BJ (cell line): ENCODE measurements around the gene OTOA. TPM values are rescaled to one million over a fixed set of nuclear protein-coding genes. Genes with fewer than 3 reads are reported as not detected.
"Not testable (repeated sequence)": the region's sequence is repeated elsewhere in the genome, so short reads cannot be mapped to it uniquely, and the experiment has no call there.

Experiments
- CTCF ChIA-PET: fragments of 350-600 bp; formaldehyde crosslinking; extraction: SDS; loops from one replicate; lab custom pipeline; 2021; ENCODE audit warnings: antibody characterized with exemption, inconsistent platforms; lab: Yijun Ruan, JAX
- POLR2A ChIA-PET: fragments of 300-600 bp; sonication (Branson Sonifier 250); formaldehyde crosslinking; extraction: SDS; loops from one replicate; lab custom pipeline; 2021; ENCODE audit warnings: antibody characterized with exemption; lab: Charles Lee
- DNase-seq: peaks from one replicate; pipeline ENCODE4 v3.0.0-alpha.2; 2011; ENCODE audit warnings: low read depth
- H3K27me3 ChIP-seq: 2 replicates; pipeline ENCODE4 v1.6.0; 2011; ENCODE audit warnings: low read length; ENCODE audit not compliant: control insufficient read depth, insufficient read depth
- H3K36me3 ChIP-seq: 2 replicates; pipeline ENCODE4 v1.5.1; 2011; ENCODE audit warnings: low read length; ENCODE audit not compliant: control insufficient read depth, insufficient read depth
- H3K4me3 ChIP-seq: 2 replicates; pipeline ENCODE4 v1.5.1; 2011; ENCODE audit warnings: low read depth, mild to moderate bottlenecking, control low read depth, low read length
- polyA plus RNA-seq: library from polyadenylated mRNA; depleted of rRNA; stranded (reverse); fragments of >200 nt; gene quantifications from 2 replicates; pipeline ENCODE4 v1.2.3, GENCODE V29; 2011
- TF ChIP-seq, protein P1 (sequence below): IDR thresholded peaks from 2 replicates; pipeline ENCODE4 v1.5.1; 2011; ENCODE audit warnings: low read depth, mild to moderate bottlenecking, control low read depth, inconsistent platforms, low read length, moderate library complexity; ENCODE audit not compliant: insufficient read depth

Gene OTOA
- polyA plus RNA-seq, 1 experiment, result 0.04 TPM

DNA sequence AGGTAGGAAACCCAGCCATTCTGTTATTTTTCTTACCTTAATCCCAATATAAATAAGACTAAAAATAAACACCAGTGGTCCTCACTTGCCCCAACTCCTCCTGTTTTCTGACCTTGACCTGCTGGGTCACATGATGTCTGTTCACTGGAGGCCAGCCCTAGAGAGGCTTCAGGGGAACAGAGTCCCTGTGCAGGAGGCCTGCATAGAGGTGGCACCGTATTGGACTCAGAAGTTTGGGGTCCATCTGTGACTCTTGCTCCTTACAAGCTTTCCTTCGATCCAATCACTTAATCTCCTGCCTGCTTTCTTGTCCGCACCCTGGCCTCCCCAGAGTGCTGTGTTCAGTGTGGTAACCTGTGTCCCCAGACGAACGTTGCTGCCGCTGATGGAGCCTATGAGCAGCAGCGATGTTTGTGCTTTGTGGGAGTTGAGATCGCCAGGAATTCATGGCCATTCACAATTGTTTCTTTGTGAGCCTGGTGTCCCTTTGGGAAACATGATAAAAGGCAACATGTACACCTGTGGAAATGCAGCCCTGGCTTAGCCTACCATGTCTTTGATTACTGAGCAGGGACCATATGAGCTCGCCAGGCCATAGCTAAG lies 16.1 kb upstream of the OTOA start:
- CTCF ChIA-PET, result interaction anchor here (1.3 to 1.9 kb wide), 3 partner anchors 10 to 64 kb away, joined by 3 to 13 read pairs (median 8); no protein-coding TSS in a partner anchor

DNA sequence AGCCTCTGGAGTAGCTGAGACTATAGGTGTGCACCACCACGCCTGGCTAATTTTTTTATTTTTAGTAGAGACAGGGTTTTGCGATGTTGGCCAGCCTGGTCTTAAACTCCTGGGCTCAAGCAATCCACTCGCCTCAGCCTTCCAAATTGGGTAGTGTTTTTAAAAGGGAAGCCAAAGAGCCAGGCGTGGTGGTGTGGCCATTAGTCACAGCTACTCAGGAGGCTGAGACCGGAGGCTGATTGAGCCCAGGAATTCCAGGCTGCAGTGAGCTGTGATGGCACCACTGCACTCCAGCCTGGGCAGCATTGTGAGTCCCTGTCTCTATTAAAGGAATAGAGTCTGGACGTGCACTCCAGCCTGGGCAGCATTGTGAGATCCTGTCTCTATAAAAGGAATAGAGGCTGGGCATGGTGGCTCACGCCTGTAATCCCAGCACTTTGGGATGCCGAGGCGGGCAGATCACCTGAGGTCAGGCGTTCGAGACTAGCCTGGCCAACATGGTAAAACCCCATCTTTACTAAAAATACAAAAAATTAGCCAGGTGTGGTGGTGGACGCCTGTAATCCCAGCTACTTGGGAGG lies 13.9 kb upstream of the OTOA start:
- H3K27me3 ChIP-seq, POLR2A ChIA-PET, CTCF ChIA-PET, H3K36me3 ChIP-seq, H3K4me3 ChIP-seq, DNase-seq: not testable (repeated sequence)

More for the DNA sequence above, 16.1 kb upstream of the OTOA start:
- peaks cover 3% of the 10 kb centered on the region for H3K36me3 ChIP-seq
- no peak overlapping the region for H3K4me3 ChIP-seq
- H3K27me3 ChIP-seq, result no peaks in the 10 kb centered on the region
- TF ChIP-seq, protein P1, sequence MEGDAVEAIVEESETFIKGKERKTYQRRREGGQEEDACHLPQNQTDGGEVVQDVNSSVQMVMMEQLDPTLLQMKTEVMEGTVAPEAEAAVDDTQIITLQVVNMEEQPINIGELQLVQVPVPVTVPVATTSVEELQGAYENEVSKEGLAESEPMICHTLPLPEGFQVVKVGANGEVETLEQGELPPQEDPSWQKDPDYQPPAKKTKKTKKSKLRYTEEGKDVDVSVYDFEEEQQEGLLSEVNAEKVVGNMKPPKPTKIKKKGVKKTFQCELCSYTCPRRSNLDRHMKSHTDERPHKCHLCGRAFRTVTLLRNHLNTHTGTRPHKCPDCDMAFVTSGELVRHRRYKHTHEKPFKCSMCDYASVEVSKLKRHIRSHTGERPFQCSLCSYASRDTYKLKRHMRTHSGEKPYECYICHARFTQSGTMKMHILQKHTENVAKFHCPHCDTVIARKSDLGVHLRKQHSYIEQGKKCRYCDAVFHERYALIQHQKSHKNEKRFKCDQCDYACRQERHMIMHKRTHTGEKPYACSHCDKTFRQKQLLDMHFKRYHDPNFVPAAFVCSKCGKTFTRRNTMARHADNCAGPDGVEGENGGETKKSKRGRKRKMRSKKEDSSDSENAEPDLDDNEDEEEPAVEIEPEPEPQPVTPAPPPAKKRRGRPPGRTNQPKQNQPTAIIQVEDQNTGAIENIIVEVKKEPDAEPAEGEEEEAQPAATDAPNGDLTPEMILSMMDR, result no peak
- no peak for DNase-seq
- POLR2A ChIA-PET, result no interaction called here

DNA sequence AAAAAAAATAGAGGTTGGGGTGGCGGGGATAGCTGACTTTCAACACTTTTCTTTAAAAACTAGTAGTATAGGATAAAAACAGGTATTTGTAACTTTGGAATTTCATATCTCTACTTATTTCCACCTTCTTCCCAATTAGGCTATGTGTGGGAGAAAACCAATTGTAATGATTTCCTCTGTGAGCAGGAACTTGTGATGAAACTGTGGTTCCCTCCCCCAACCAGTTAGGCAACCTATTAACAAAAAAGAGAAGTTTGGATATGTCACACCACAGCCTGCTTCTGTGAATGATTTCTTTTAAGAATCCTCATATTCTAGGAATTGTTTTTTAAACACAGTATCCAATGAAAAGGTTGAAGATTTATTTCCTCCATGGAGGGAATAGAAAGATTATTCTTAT lies 13.2 kb upstream of the OTOA start:
- POLR2A ChIA-PET, result no interaction called here
- CTCF ChIA-PET, result no interaction called here
- Histone ChIP-seq H3K27me3 (no peaks in the 10 kb centered on the region), H3K4me3 (no peak overlapping the region), H3K36me3 (peaks cover 1% of the 10 kb centered on the region; the same call in 1 of the 2 replicates)
- DNase-seq, result no peak
- TF ChIP-seq, protein P1, result no peak

DNA sequence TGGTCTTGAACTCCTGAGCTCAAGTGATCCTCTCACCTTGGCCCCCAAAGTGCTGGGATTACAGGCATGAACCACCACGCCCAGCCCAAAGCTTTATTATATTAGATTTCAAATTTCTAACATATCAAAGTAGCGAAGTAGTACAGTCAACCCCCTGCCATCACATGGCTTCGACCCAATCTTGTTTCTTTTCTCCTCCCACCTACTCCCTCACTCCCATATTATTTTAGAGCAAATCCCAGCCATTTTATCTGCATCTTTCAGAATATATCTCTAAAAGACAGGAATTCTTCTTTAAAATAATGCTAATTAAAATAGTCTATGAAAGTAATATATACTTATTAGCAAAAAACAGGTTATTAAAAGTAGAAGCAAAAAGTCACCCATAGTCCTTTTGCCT lies 12.3 kb upstream of the OTOA start:
- Histone ChIP-seq H3K4me3 (no peak overlapping the region), H3K36me3 (peaks cover 1% of the 10 kb centered on the region; the same call in 1 of the 2 replicates), H3K27me3 (no peaks in the 10 kb centered on the region)
- ChIA-PET POLR2A (no interaction called here), CTCF (no interaction called here)
- DNase-seq, result no peak
- TF ChIP-seq, protein P1, result no peak

DNA sequence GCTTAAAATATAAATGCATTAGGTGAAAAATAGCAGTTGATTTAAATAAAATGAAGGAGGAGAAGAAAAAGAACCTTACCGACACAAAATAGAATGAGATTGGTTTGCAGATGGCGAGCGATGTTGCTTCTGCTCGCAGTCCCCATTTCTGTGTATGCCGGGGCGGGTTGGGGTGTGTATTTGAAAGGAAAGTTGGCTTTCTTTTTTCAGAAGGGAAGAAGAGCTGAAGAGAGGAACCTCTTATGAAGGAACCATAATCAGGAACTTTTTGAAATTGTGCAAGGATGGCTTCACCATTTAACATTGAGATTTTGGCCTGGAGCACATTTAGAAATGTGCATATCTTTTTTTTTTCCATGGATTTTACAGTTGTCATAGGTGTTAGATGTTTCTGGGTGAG lies 11.3 kb upstream of the OTOA start, which contains the start of gene IGSF6:
TSS of gene IGSF6 (minus strand) at position 156 of the 400 bp plus-strand sequence. CDS start at position 146, 10 bp downstream.
- Histone ChIP-seq H3K27me3 (no peaks in the 10 kb centered on the region), H3K4me3 (no peak within 1 kb of the TSS), H3K36me3 (peaks cover 1% of the 10 kb centered on the region; the same call in 1 of the 2 replicates)
- TF ChIP-seq, protein P1, result no peak
- DNase-seq, result no peak
- ChIA-PET CTCF (interaction anchor here (0.9 kb wide), 1 partner anchor 9 kb away, joined by 6 read pairs; no protein-coding TSS in a partner anchor), POLR2A (no interaction called here)
